GM21528 (cell line): ENCODE measurements around the gene SWSAP1.
"Not testable (repeated sequence)": the region's sequence is repeated elsewhere in the genome, so short reads cannot be mapped to it uniquely, and the experiment has no call there.

Experiments used
- ATAC-seq: cut with Tn5 transposase; IDR thresholded peaks from one replicate; pipeline ENCODE4 v1.9.1; 2021; ENCODE audit warnings: mild to moderate bottlenecking, moderate library complexity; ENCODE audit not compliant: unreplicated experiment, low FRiP score

SWSAP1 gene

GRCh38 chr19:11377756-11378155 is 3.3 kb downstream of the SWSAP1 start:
- ATAC-seq, result no peak

DNA sequence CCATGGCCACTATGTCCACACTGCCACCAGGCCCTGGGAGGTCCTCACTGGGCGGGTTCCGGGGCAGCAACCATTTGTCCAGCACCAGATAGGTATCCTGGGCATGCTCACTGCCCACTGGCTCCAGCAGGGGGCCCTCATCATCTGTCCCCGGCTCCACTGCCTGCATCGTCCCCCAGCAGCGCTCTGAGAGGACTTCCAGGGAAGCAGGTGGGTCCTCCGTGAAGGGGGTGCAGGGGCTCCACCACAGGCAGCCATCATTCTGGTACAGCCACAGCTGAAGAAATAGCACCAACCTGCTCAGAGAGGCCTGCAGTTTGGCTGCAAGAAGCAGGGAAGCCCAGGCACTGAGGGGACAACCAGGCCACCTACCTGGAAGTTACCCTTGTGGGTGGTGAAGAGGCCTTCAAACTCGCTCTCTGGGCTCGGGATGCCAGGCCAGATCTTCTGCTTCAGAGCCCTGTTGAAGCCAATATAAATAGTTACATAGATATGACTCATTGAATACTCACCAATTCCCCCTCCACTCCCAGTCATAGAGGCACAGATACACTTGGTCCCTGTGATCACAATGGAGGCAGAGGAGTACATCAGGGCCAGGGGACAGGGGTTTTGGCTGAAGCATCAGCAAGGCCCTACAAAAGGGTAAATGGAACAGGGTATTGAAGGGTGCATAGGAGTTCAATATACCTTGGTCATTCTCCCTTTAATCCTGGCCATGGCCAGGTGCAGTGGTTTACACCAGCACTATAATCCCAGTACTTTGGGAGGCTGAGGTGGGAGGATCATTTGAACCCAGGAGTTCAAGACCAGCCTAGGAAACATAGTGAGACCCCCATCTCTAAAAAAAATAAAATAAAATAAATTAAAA is 4.1 kb downstream of the SWSAP1 start:
- ATAC-seq, result no peak

DNA sequence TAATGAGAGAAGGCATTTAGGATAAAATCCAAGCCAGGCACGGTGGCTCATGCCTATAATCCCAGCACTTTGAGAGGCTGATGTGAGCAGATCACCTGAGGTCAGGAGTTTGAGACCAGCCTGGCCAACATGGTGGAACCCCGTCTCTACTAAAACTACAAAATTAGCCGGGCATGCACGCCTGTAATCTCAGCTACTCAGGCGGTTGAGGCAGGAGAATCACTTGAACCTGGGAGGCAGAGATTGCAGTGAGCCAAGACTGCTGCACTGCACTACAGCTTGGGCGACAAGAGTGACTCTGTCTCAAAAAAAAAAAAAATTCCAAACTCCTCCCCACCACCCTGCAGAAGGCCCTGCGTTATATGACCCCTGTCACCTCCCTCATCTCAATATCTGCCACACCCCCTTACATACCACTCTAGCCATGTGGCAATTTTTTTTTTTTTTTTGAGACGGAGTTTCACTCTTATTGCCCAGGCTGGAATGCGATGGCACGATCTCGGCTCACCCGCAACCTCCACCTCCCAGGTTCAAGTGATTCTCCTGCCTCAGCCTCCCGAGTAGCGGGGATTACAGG is 4.9 kb downstream of the SWSAP1 start:
- ATAC-seq, result not testable (repeated sequence)

DNA sequence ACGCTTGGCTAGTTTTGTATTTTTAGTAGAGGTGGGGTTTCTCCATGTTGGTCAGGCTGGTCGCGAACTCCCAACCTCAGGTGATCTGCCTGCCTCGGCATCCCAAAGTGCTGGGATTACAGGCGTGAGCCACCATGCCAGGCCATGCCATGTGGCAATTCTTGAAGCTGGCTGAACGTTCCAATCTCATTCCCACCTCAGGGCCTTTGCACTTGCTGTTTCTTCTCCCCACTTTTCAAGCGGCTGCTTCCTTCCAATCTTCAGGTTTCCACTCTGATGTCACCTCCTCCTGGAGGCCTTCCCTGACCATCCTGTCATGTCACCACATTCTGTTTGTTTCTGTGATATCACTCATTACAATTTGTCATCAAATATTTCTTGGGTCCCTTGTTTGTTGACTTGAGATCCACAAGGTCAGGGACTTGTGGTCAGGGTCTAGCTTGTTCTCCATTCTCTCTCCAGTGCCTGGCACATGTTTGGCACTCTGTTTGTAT is 5.4 kb downstream of the SWSAP1 start:
- ATAC-seq, result no peak

DNA sequence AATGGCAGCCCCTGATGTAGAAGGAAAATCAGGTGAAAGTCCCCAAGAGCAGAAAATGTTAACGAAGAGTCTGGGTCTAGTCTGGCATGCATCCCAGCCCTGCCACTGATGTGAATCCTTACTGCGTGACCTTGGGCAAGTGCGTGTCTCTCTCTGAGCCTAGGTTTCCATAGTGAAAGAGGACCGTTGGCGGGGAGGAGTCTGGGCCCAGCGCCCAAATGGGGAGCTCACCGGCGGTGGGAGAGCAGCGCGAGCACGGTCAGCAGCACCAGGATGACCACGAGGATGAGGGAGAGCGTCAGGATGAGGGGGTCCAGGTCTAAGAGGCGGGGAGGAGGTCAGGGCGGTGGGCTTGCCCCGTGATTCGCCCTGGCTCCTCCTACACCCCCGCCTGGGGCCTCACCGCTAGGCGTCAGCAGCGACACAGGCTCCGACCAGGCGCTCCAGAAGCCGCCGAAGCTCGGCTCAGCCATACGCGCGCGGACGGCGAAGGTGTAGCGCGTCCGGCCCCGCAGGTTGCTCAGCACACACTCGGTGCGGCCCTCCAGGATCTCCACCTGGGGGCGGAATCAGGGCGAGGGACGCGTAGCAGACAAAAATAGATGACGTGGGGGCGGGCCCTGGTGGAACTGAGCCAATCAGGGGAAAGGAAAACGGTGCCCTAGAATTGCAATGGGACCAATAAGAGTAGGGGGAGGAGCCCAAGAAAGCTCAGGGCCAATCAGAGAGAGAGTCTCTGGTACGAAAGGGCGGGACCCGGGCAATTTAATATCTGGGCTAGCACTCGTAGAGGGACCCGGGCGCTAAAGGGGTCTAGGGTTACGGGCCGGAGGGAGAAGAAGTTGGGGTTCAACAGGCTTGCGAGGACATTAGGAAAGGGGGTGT is 6.4 kb downstream of the SWSAP1 start:
- peak; percentile 76 for ATAC-seq

GRCh38 chr19:11382898-11383705 is 8.6 kb downstream of the SWSAP1 start:
- ATAC-seq, result no peak

DNA sequence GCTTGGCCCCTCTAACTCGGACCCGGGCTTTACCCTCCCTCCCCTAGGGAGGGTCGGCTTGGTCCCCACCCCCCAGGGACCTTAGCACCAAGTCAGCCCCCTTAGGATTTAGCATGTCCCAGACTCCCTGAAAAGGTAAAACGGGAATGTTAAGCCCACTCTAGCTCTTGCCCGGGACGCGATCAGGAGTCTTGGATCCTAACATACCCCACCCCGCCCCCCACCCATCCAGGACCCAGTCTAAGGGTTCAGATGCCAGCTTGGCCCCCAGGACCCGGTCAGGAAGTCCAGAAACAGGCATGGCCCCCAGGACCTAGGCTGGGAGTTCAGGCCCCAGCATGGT is 9.2 kb downstream of the SWSAP1 start:
- no peak for ATAC-seq

- no peak for ATAC-seq
Measured at GRCh38 chr19:11384778-11385129, 10.3 kb downstream of the SWSAP1 start.

- no peak for ATAC-seq
Measured at GRCh38 chr19:11387162-11388034, 12.9 kb downstream of the SWSAP1 start.

- ATAC-seq, result no peak
Measured at GRCh38 chr19:11390359-11390758, 15.9 kb downstream of the SWSAP1 start.

DNA sequence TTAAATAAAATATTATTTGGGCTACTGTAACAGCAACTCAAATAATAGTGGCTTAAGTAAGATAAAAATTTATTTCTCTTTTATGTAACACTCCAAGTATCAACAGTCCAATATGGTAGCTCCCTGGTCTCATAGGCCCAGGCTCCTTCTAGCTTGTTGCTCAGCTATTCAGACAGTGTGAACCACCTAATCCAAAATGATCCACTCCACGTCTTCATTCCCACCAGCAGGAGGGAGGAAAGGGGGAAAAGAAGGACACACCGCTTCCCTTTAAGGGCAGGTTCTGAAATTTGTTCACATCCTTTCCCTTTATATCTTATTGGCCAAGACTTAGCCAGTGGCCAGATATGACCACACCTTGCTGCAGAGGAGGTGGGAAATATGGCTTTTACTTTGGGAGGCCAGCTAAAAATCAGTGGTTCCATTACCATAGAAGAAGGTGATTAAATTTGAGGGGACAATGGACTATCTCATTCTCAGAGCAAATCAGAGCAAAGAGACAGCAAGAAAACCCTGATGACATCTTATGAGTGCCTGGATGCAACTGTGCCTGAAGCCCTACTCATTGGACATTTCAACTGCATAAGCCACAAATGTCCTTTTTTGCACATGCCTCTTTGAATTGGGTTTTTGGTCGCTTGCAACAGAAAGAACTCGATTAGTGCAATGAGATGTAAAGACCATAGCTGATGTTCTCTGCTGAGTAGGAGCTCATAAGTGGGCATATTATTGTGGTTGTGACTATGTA is 16.6 kb downstream of the SWSAP1 start:
- no peak for ATAC-seq

DNA sequence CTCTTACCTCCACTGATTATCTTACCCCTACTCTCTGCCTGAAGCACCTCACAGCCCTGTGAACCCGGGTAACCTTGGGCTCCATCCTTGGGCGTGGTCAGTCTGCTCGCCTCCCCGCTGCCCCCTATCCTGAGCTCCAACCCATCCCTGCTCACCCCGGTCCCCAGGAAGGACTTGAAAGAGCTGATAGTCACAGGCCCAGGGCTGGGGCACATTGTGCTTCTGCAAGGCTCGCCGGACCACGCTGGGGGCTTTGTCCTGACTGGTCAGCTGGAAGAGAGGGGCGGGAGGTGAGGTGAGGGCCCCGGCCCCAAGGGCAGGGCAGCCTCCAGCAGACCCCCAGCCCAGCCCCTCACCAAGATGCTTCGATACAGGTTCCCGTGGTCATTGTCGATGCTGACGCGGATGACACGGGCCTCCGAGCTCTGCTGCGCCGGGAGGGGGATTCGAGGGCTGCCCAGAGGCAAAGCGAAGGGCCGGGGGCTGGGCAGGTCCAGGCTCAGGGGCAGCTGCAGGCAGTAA is 22.7 kb downstream of the SWSAP1 start:
- ATAC-seq, result no peak

DNA sequence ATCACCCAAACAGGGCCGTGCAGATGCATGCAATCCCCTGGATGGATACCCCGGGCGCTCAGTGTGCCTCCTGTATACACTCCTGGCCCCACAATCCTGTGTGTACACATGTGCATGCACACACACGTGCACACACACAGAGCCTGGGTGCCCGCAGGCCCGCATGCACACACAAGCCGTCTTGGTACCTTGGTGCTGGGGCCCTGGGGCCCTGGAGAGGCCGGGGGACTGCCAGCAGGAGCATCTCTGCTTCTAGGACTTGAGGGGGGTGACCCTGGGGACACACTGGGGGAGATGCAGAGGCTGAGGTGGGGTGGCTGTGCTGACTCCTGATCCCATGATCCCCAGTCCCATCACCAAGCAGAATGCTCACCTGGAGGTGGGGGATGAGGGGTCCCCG is 25.2 kb downstream of the SWSAP1 start:
- no peak for ATAC-seq

GRCh38 chr19:11400798-11401197 is 26.3 kb downstream of the SWSAP1 start:
- ATAC-seq, result no peak

DNA sequence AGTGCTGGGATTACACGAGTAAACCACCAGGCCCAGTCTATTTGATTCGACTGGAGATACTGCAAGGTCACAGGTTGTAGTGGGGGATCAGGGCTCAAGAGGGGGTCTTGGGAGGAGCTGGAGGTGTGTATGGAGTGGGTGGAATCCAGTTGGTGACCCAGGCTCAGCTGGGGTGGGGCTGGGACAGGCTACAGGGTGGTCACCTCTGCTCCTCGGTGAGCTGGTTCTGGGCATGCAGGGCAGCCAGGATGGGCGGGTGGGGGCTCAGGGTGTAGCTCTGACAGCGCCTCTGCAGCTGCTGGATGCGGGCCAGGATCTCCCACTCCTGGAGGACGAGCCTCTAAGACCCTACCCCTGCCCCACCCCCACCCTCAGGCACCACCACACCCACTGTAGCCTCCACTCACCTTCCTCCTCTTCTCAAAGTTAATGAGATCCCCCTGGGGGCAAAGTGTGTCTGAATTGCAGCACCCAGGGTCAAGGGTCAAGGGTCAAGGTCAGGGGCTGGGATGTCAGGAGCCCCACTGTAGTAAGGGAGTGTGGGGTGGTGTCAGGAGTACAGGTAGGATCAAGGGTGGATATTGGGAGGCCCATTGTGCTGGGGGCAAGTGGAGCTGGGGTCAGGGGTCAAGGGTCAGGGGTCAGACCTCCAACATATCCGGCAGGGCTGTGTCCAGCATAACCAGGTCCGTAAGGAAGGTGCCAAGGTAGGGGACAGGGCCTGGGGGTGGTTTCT is 27.5 kb downstream of the SWSAP1 start:
- ATAC-seq, result no peak

- ATAC-seq, result no peak
Measured at GRCh38 chr19:11404588-11405222, 30.2 kb downstream of the SWSAP1 start.

- ATAC-seq, result no peak
Measured at GRCh38 chr19:11405846-11406643, 31.6 kb downstream of the SWSAP1 start.
